Measurements from ENCODE around the gene CYBA.

Gene CYBA

GRCh38 chr16:88595101-88595500 lies 55.8 kb downstream of the CYBA start:
- Histone ChIP-seq H4K20me1 (peaks cover 18 to 96% (median 63%) of the 10 kb centered on the region in 11 experiments; a peak in 20 of 22 replicates), H3K36me3 (peaks cover 24 to 81% (median 64%) of the 10 kb centered on the region in 11 experiments), H3K9me3 (replicated peaks in 1 of 11) (no peaks in the 10 kb centered on the region), H3K27ac (no peak overlapping the region), H3K4me3 (no peak overlapping the region), H3K4me1 (peaks cover 44 to 64% (median 51%) of the 10 kb centered on the region in 10 experiments), H3K4me2 (peak overlapping the region in 1 of 11 experiments; percentile 94; a peak in 1 of 22 replicates), H3K27me3 (no peaks in the 10 kb centered on the region), H3K9ac (no peak overlapping the region)
- TF ChIP-seq Cebpa-rat (IDR thresholded peaks at IDR 0.05): no peak

- Histone ChIP-seq H3K27me3 (no peaks in the 10 kb centered on the region), H3K9me3 (replicated peaks in 1 of 11) (no peaks in the 10 kb centered on the region), H3K36me3 (peaks cover 36 to 92% (median 74%) of the 10 kb centered on the region in 11 experiments), H3K9ac (no peak overlapping the region), H3K4me2 (no peak overlapping the region), H3K27ac (no peak overlapping the region), H3K4me1 (peaks cover 33 to 52% (median 39%) of the 10 kb centered on the region in 10 experiments), H4K20me1 (peaks cover 18 to 96% (median 68%) of the 10 kb centered on the region in 11 experiments; a peak in 20 of 22 replicates), H3K4me3 (no peak overlapping the region)
- no peak for TF ChIP-seq Cebpa-rat (IDR thresholded peaks at IDR 0.05)
Measured at GRCh38 chr16:88593910-88594309, 56.9 kb downstream of the CYBA start.

DNA sequence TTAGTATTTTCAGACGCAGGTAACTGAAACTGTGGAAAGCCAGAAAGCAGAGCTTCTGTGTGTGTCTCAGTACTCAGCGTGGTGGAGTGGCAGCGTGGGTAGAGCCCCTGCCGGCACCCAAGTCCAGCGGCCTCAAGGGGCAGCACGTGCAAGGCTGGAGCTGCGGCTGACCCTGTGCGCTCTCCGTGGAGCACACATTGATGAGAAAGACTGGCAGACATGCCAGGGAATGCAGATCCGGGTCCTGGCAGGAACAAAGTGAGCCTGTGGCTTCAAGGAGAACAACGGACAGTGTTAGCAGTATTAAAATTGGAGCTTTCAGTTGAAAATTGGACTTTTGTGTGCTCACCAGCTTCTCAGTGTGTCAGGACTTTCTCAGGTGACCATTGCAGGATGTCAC lies 57.4 kb downstream of the CYBA start:
- H3K27me3 ChIP-seq: no peaks in the 10 kb centered on the region
- H3K4me1 ChIP-seq: peaks cover 28 to 48% (median 35%) of the 10 kb centered on the region in 10 experiments
- H3K36me3 ChIP-seq: peaks cover 39 to 92% (median 75%) of the 10 kb centered on the region in 11 experiments
- H3K4me3 ChIP-seq: no peak overlapping the region
- no peak overlapping the region for H3K4me2 ChIP-seq
- H3K27ac ChIP-seq: no peak overlapping the region
- no peak for TF ChIP-seq Cebpa-rat (IDR thresholded peaks at IDR 0.05)
- peaks cover 18 to 96% (median 66%) of the 10 kb centered on the region in 11 experiments; a peak in 20 of 22 replicates for H4K20me1 ChIP-seq
- H3K9me3 ChIP-seq (replicated peaks in 1 of 11): no peaks in the 10 kb centered on the region
- H3K9ac ChIP-seq: no peak overlapping the region

Data from BLaER1 treated with 17β-estradiol and CSF1 and Interleukin-3, amounts not matched to agents 10 nM and 100 nM (cell line).